Heart left ventricle (tissue), 16 donors: ENCODE data around the gene YY1. TPM values are rescaled to one million over a fixed set of nuclear protein-coding genes. Genes with fewer than 3 reads are reported as not detected.
"Not testable (repeated sequence)": the region's sequence is repeated elsewhere in the genome, so short reads cannot be mapped to it uniquely, and the experiment has no call there.

ENCODE experiments used
- ATAC-seq, 4 donors: fragments of 200-7000 bp; cut with Tn5 transposase; one replicate each; pipeline ENCODE4 v1.9.1; 2020 to 2022; ENCODE audit warnings: moderate library complexity in 4 of 4, mild to moderate bottlenecking in 3 of 4, moderate number of reproducible peaks in 1 of 4
- DNase-seq, 5 donors: peaks; one replicate each; pipeline ENCODE4 v3.0.0-alpha.2; 2020
- H3K27ac ChIP-seq, 12 donors: fragments of 200-600 bp; sonication (generic) in 4 of 12; one replicate each; pipeline versions ENCODE4 v1.5.0 to v1.8.0; 2016 to 2022; ENCODE audit warnings: mild to moderate bottlenecking in 2 of 12
- H3K27me3 ChIP-seq, 9 donors: fragments of 200-600 bp; sonication (generic) in 2 of 9; one replicate each; pipeline versions ENCODE4 v1.5.1 to v1.8.0; 2016 to 2022; ENCODE audit warnings: mild to moderate bottlenecking in 3 of 9
- H3K36me3 ChIP-seq, 9 donors: fragments of 200-600 bp; sonication (generic) in 2 of 9; one replicate each; pipeline versions ENCODE4 v1.5.0 to v1.8.0; 2018 to 2022; ENCODE audit warnings: mild to moderate bottlenecking in 2 of 9
- H3K4me1 ChIP-seq, 12 donors: fragments of 200-600 bp; sonication (generic) in 4 of 12; one replicate each; pipeline versions ENCODE4 v1.5.0 to v1.8.0; 2016 to 2022; ENCODE audit warnings: mild to moderate bottlenecking in 3 of 12
- H3K4me3 ChIP-seq, 12 donors: fragments of 200-600 bp; sonication (generic) in 4 of 12; one replicate each; pipeline versions ENCODE4 v1.5.0 to v1.8.0; 2017 to 2022; ENCODE audit warnings: mild to moderate bottlenecking in 9 of 12, moderate library complexity in 4 of 12
- H3K9me3 ChIP-seq, 12 donors: fragments of 200-600 bp; sonication (generic) in 4 of 12; one replicate each; pipeline versions ENCODE4 v1.5.0 to v1.8.0; 2016 to 2022; ENCODE audit warnings: mild to moderate bottlenecking in 1 of 12
- POLR2A ChIP-seq, 2 donors: fragments of 450-650 bp; IDR thresholded peaks; one replicate each; pipeline ENCODE4 v1.6.1; 2017; ENCODE audit warnings: antibody characterized with exemption in 2 of 2, mild to moderate bottlenecking in 2 of 2, moderate library complexity in 2 of 2
- WGBS, 4 donors: extraction: QIAGEN DNeasy Blood & Tissue Kit in 2 of 4; methylation state at CpG; one replicate each; pipeline versions ENCODE4 v1.1.5 to v1.1.7; 2013 to 2018; 5-methylcytosine and 5-hydroxymethylcytosine counted together
- intact Hi-C, 10 donors: fragments of 100-400 bp; cut with DNase I; formaldehyde crosslinking; loops; one replicate each; pipeline versions ENCODE4 v1.11.1 to v1.14.2; 2022
- polyA plus RNA-seq, 2 donors: library from polyadenylated mRNA; stranded (reverse); fragments of 200-250 nt; gene quantifications; one replicate each; pipeline ENCODE4 v1.2.3, GENCODE V29; 2013
- total RNA-seq, 9 donors: library from RNA; depleted of rRNA in 2 of 9; stranded (reverse); fragments of >200 nt in 2 of 9; fragmentation: NEBNext Ultra II Directional in 3 of 9; extraction: Animal tissue kit (Norgen Biotek cat#: 25700) in 3 of 9; gene quantifications; one replicate each; pipeline versions ENCODE4 v1.1.0 to v1.2.4, GENCODE V29; 2016 to 2023
- TF ChIP-seq, protein P1 (sequence below), 12 donors: fragments of 200-600 bp; sonication (generic) in 4 of 12; IDR thresholded peaks; one replicate each; pipeline versions ENCODE4 v1.5.0 to v1.8.0; 2018 to 2022; ENCODE audit warnings: antibody characterized with exemption in 12 of 12, mild to moderate bottlenecking in 5 of 12
- donor health status: ischemic (EF 13 %, LVEDD 7.1; RV severe dilation, severe dysfunction).
- donor health status: healthy with polysubstance abuse.
- donor health status: DM: no; HTN: yes; CAD: no.
- donor health status: DM: no; HTN: no; CAD: no.
- donor health status: ischemic (EF 25% LVEDD 6.9; RV normal size, moderate dysfunction).
- donor health status: ischemic (EF 25% LVEDD 5.7; RV mildly dilated, moderate dysfunction).
- donor health status: healthy.
- donor health status: DM: yes; HTN: yes; CAD: no.
- donor health status: ischemic (EF 35%, LVEDD 5.7; RV mildly dilated, moderate dysfunction).
- donor health status: nonischemic (EF 11% LVEDD 7.7; RV severe dilation, severe dysfunction).
- donor health status: DM: yes; HTN: yes; CAD: no.
- donor health status: PGD.
- donor health status: ischemic (EF 29% LVEDD 5.4; RV normal size, mild dysfunction).
- donor health status: nonischemic (EF 23%, LVEDD 6.1; RV moderate dilation, normal function).

YY1 gene
- total and polyA plus RNA-seq, 11 donors: 18.4 to 59.7 (median 45.1) TPM

DNA sequence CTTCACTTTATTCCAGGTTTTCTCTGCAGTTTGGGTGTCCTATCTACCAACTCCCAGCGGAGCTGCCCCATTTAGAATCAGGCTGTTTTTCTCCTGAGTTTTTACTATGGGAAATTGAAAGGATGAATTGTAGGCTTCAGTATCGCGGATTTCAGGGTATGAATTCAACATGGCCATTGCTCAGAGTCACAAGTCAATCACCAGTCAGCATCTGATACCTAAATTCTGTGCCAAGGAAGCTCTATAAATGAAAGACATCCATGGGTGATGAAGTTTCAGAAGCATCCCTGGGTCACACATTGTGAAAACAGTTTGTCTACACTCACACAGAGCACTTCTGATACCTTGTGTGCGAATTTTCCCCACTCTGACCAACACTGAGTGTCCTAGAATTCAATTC, 35.8 kb upstream of the YY1 start:
- TF ChIP-seq POLR2A (IDR thresholded peaks at IDR 0.05): no peak
- TF ChIP-seq, protein P1, sequence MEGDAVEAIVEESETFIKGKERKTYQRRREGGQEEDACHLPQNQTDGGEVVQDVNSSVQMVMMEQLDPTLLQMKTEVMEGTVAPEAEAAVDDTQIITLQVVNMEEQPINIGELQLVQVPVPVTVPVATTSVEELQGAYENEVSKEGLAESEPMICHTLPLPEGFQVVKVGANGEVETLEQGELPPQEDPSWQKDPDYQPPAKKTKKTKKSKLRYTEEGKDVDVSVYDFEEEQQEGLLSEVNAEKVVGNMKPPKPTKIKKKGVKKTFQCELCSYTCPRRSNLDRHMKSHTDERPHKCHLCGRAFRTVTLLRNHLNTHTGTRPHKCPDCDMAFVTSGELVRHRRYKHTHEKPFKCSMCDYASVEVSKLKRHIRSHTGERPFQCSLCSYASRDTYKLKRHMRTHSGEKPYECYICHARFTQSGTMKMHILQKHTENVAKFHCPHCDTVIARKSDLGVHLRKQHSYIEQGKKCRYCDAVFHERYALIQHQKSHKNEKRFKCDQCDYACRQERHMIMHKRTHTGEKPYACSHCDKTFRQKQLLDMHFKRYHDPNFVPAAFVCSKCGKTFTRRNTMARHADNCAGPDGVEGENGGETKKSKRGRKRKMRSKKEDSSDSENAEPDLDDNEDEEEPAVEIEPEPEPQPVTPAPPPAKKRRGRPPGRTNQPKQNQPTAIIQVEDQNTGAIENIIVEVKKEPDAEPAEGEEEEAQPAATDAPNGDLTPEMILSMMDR (IDR thresholded peaks at IDR 0.05): no peak
- DNase-seq (no peak), ATAC-seq (no peak)
- Histone ChIP-seq H3K36me3 (no peaks in the 10 kb centered on the region), H3K4me3 (no peak overlapping the region), H3K27me3 (no peaks in the 10 kb centered on the region), H3K4me1 (no peaks in the 10 kb centered on the region), H3K9me3 (no peaks in the 10 kb centered on the region), H3K27ac (no peak overlapping the region)
- intact Hi-C loops: no loop called here
- 74 to 92% (median 82%) methylated on average over 4 of the region's 4 CpGs for WGBS, 4 donors

DNA sequence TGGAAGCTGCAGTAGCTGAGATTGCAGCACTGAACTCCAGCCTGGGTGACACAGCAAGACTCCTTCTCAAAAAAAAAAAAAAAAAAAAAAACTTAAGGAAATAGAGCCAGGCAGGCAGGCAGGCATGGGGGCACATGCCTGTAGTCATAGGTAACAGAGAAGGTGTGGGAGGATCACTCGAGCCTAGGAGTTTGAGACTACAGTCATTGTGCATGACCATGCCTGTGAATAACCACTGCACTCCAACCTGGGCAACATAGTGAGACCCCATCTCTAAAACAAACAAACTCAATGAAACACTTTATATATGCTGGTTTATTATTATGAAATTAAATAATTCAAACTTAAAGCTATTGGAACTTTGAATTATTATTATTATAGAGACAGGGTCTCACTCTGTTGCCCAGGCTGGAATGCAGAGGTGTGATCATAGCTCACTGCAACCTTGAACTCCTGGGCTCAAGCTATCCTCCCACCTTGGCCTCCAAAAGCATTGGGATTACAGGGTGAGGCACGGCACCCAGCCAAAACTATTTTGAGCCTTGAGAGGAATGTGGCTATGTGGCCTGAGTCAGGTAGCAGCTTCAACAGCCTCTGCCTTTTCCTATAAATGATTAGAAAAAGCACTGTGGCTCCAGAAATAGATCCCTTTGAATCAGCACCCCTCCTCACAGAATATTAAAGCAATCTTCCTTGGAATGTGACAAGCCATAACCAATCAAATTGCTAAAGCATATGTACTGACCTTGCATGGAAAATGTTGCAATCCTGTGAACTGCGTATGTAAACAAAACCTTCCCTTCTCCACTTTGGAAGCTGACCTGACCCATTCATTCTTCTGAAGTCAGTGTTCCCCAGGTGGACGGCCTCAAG, 34.7 kb upstream of the YY1 start:
- 75 to 78% (median 76%) methylated on average over 4 of the region's 4 CpGs for WGBS, 4 donors
- no peak overlapping the region for H3K4me3 ChIP-seq
- H3K36me3 ChIP-seq: no peaks in the 10 kb centered on the region
- no peaks in the 10 kb centered on the region for H3K9me3 ChIP-seq
- intact Hi-C loops: no loop called here
- H3K27ac ChIP-seq: no peak overlapping the region
- H3K4me1 ChIP-seq: no peaks in the 10 kb centered on the region
- DNase-seq (no peak), ATAC-seq (no peak)
- TF ChIP-seq, protein P1 (IDR thresholded peaks at IDR 0.05): no peak
- no peak for TF ChIP-seq POLR2A (IDR thresholded peaks at IDR 0.05)
- H3K27me3 ChIP-seq: no peaks in the 10 kb centered on the region

DNA sequence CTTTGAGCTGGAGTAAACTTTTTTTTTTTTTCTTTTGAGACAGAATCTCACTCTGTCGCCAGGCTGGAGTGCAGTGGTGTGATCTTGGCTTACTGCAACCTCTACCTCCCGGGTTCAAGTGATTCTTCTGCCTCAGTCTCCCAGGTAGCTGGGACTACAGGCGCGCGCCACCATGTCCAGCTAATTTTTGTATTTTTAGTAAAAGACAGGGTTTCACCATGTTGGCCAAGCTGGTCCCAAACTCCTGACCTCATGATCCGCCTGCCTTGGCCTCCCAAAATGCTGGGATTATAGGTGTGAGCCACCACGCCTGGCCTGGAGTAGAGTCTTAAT, 34.1 kb upstream of the YY1 start:
- peak in 1 of 5 donors; percentile 1 for DNase-seq
- H3K9me3 ChIP-seq, H3K36me3 ChIP-seq, H3K4me3 ChIP-seq, ATAC-seq, intact Hi-C loops, H3K27me3 ChIP-seq, H3K27ac ChIP-seq, H3K4me1 ChIP-seq: not testable (repeated sequence)
- 92 to 97% (median 96%) methylated on average over 7 of the region's 7 CpGs for WGBS, 4 donors

DNA sequence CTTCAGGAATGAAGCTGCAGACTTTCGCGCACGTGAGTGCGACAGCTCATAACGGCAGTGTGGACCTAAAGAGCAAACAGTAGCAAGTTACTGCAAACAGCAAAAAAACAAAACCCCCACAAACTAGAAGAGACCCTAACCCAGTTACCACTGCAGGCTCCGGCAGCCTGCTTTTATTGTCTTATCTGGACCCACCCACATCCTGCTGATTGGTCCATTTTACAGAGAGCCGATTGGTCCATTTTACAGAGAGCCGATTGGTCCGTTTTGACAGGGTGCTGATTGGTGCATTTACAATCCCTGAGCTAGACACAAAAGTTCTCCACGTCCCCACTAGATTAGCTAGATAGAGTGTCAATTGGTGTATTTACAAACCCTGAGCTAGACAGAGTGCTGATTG, 31.4 kb upstream of the YY1 start:
- ATAC-seq, H3K4me1 ChIP-seq, H3K27ac ChIP-seq, DNase-seq, H3K36me3 ChIP-seq, H3K9me3 ChIP-seq, H3K27me3 ChIP-seq, H3K4me3 ChIP-seq, intact Hi-C loops: not testable (repeated sequence)
- 90 to 93% (median 92%) methylated on average over 10 of the region's 10 CpGs for WGBS, 4 donors

DNA sequence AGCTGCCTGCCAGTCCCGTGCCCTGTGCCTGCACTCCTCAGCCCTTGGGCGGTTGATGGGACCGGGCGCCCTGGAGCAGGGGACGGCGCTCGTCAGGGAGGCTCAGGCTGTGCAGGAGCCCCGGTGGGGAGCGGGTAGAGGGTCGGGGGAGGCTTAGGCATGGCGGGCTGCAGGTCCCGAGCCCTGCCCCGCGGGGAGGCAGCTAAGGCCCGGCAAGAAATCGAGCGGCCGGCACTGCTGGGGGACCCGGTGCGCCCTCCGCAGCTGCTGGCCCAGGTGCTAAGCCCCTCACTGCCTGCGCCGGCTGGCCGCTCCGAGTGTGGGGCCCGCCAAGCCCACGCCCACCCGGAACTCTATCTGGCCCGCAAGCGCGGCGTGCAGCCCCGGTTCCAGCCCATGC, 30.8 kb upstream of the YY1 start:
- H3K4me1 ChIP-seq, ATAC-seq, H3K27me3 ChIP-seq, H3K36me3 ChIP-seq, H3K4me3 ChIP-seq, intact Hi-C loops, H3K9me3 ChIP-seq, H3K27ac ChIP-seq: not testable (repeated sequence)
- peak in 1 of 5 donors; percentile 44 for DNase-seq
- WGBS, 4 donors: 97 to 98% (median 97%) methylated on average over 8 to 33 of the region's 33 CpGs

DNA sequence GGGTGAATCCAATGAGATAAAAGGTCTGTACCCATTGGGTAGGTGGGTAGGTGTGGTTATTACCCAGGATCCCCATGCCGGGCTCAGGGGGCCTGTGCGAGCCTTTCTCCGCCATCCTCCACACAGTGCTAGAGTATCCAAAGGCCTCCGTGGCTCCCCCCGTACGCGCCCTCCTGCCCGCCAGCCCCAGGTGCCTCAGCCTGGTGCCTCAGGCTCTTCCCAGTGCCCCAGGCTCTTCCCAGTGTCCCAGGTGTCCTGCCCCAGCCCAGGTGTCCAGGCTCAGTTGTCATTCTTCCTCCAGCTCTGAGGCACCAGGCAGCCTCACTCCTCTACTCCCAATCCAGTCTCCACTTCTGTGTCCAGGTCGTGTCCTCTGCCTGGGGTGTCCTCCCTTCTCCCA, 27.6 kb upstream of the YY1 start:
- Histone ChIP-seq H3K36me3 (no peaks in the 10 kb centered on the region), H3K9me3 (no peaks in the 10 kb centered on the region), H3K27me3 (no peaks in the 10 kb centered on the region), H3K4me3 (no peak overlapping the region), H3K4me1 (peaks cover 0 to 19% (median 10%) of the 10 kb centered on the region in 12 donors), H3K27ac (no peak overlapping the region)
- ATAC-seq (no peak), DNase-seq (peak in 1 of 5 donors; percentile 33)
- TF ChIP-seq POLR2A (IDR thresholded peaks at IDR 0.05): no peak
- TF ChIP-seq, protein P1 (IDR thresholded peaks at IDR 0.05): no peak
- 79 to 95% (median 93%) methylated on average over 9 of the region's 9 CpGs for WGBS, 4 donors
- intact Hi-C loops: no loop called here
